T1000 (cell line): ENCODE data around the gene PAM.

Experiments
- DNase-seq: peaks from one replicate; lab custom pipeline; 2025; ENCODE audit warnings: mixed read lengths; lab: John Stamatoyannopoulos, UW

PAM gene

GRCh38 chr5:102937894-102938293 lies 182.8 kb downstream of the PAM start:
- no peak for DNase-seq

DNA sequence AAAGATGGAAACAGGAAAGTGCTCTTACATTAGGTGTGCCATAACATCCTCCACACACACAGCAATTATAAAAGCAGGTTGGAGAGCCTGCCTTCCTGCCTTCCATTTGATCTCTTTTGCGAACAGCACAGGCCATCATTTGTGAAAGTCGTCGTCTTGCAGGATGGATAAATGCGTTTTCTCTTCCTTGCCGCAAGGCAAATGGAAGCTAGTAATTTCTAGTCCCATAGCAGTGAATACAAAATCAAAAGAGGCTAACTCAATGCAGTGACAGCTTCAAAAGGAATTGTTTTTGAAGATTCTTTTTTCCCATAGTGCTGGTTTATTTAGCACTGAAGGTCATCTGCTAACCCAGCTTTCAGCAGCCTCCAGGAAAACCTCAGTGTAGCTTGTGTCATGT lies 186.0 kb downstream of the PAM start:
- no peak for DNase-seq

DNA sequence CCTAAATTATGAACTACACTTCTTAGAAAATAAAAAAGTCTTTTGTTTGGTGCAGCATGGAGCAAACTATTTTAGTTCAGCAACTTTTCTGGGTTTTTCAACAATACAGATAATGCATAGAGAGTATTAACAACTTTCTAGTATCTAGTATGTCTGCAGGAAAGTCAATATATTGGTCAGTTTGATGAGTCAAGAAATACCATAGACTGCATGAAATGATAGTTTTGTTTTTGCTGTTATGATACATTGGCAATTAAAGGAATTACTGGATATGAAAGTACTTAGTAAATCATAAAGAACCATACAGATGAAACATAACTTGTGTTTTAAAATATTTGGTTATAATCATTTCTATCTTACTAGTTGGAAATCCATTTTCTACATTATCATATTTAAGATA lies 191.3 kb downstream of the PAM start:
- no peak for DNase-seq

DNA sequence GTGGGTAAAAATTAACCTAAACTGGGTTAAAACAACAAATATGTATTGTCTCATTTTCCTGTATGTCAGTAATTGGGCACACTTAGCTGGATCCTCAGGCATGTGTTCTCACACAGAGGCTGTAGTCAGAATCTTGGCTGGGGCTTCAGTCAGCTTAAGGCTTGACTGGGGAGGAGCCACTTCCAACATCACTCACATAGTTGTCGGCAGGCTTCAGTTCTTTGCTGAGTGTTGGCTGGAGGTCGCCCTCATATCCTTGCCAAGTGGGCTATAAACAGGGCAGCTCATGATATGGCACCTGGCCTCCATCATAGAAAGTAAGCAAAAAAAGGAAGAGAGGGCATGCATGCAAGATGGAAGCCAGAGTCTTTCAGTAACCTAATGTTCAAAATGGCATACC lies 191.9 kb downstream of the PAM start:
- DNase-seq: no peak

DNA sequence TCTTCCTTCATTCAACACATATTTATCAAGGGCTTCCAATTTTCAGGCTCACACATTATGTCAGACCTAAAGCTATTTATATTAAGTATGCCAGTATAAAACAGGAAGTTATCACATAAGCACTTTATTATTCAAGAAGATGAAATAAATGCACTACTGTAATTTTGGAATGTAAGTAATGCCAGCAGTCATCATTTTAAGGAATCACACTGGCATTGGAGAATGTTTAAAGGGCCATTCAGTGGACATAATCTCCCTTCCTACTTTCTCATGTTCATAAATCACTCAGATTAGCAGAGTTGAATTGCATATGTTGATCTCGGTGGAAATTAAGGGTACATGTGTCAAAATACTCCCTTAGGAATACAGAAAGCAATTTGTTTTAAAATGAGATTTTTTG lies 200.4 kb downstream of the PAM start:
- no peak for DNase-seq

DNA sequence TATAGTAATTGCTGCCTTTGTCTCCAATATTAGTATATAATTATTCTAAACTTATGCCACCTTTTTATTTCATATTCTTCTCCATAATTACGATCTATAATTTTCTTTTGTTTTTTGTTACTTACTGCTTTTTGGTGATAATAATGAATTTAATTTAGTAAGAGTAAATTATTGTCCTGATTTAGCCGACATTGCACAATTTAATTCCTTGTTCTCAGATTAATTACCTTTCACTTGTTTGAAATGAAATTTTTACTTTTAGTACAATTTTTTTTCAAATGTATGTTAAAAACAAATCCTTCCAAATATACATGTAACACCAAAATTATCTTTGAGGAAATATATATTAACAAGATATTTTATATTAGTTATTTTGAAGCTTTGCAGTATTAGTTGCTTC lies 201.5 kb downstream of the PAM start:
- no peak for DNase-seq

- DNase-seq: no peak
Measured at GRCh38 chr5:102957141-102957540, 202.0 kb downstream of the PAM start.

DNA sequence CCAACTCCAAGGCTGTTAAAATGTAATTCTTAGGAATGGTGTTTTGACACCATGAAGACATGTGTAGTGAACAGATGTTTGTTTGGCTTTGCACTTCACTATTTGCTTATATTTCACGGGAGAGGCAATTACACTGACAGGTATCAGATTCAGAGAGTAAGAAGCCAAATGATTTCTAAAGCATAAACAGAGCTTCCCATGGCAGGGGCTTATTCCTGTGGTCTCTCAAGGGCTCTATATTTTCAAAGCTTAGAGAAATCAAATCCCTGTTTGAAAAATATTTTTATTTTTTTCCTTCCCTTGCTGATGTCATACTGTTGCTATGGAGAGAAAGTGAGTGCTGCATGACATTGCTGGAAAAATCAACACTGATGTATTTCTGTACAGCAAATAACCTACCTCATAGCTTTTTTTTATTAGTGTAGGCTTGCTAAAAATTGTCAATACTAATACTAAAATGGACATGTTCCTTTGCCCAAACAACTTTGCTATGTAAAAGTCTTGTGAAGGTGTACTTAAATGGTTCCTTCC lies 203.4 kb downstream of the PAM start:
- no peak for DNase-seq

GRCh38 chr5:102959055-102959454 lies 203.9 kb downstream of the PAM start:
- no peak for DNase-seq

- no peak for DNase-seq
Measured at GRCh38 chr5:102961671-102962070, 206.6 kb downstream of the PAM start.

GRCh38 chr5:102965653-102966052 lies 210.5 kb downstream of the PAM start:
- DNase-seq: no peak

- DNase-seq: no peak
Measured at GRCh38 chr5:102969641-102970040, 214.5 kb downstream of the PAM start.

GRCh38 chr5:102971676-102972293 lies 216.7 kb downstream of the PAM start:
- DNase-seq: no peak

DNA sequence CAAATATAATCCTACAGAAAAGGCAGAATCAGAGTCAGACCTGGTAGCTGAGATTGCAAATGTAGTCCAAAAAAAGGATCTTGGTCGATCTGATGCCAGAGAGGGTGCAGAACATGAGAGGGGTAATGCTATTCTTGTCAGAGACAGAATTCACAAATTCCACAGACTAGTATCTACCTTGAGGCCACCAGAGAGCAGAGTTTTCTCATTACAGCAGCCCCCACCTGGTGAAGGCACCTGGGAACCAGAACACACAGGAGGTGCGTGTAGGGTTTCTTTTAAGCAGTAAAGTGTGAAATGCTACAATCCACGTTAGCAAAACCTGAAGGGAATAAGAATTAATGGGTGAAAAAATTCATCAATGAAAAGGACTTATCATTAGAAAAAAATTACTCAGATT lies 219.1 kb downstream of the PAM start:
- DNase-seq: no peak

DNA sequence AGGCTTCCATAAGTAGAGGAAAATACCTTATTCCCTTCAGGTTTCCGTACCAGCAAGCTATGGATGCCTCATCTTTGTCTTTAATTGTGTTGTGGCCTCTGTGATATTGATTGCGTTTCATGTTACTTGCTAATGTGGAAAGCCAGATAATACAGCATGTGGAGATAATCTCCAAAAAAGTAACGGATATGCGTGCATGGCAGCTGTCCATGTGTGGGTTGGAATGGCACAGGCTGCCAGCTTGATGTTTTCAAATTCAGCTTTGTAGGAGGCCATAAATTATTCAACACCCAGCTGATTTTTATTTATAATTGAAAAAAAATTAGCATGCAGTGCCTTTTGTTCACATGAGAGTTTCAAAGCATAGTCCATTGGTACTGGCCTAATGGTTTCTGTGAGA lies 219.9 kb downstream of the PAM start:
- DNase-seq: no peak

DNA sequence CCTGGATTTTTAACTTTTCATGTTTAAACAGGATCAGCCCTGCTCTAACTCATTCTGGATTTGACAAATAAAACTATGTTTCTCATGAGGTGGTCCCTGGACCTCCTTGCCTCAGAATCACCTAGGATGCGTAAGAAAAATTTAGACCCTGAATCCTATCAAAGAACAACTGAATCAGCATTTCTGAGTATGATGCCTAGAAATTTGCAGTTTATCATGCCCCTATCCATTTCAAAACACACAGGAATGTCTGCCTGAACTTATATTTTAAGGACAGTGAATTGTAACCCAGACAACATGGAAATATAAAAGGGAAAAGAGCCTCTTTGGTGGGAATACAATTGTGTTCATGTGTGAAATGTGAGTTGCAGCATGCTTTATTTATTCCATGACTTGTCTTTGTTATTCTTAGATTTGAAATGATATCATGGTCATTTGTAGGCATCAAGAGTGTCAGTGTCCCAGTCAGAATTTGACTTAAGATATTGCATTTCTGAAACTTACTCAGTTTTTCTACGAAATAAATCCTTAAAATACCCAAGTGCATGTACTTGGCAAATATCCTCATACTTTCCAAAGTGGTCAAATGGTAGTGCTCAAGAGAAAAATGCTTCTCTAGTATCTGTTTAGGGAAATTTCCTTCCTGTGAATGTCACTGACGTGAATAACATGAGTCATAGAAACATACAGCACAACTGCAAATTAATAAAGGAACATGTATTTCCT lies 220.5 kb downstream of the PAM start:
- no peak for DNase-seq

- no peak for DNase-seq
Measured at GRCh38 chr5:102981957-102982635, 227.0 kb downstream of the PAM start.

DNA sequence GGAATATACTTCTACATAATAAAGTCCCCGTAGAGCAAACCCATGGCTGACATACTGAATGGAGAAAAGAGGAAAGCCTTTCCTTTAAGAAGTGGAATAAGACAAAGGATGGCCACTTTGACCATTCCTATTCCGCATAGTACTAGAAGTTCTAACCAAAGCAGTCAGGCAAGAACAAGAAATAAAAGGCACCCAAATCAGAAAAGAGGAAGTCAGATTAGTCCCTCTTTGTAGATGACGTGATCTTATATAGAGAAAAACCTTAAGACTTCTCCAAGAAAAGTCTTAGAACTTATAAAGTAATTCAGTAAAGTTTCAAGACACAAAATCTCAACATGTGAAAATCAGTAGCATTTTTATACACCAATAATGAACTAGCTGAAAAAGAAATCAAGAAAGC lies 231.0 kb downstream of the PAM start:
- no peak for DNase-seq

DNA sequence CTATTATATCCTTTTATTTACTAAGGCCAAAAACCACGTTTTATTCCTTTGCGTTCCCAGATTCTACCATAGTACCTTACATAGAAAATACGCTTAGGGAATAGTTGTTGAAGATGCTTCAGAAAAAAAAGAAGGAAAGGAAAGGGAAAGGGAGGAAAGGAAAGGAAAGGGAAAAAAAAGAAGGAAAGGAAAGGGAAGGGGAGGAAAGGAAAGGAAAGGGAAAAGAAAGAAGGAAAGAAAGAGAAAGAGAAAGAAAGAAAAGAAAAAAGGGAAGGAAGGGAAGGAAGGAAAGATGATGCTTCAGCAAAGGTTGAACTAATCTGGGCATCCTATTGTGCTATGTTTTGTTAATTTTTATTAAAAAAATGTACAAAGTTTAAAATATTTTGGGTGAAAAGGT lies 233.4 kb downstream of the PAM start:
- DNase-seq: no peak

GRCh38 chr5:102991802-102992201 lies 236.7 kb downstream of the PAM start:
- no peak for DNase-seq

GRCh38 chr5:102996011-102996575 lies 241.0 kb downstream of the PAM start:
- DNase-seq: no peak

DNA sequence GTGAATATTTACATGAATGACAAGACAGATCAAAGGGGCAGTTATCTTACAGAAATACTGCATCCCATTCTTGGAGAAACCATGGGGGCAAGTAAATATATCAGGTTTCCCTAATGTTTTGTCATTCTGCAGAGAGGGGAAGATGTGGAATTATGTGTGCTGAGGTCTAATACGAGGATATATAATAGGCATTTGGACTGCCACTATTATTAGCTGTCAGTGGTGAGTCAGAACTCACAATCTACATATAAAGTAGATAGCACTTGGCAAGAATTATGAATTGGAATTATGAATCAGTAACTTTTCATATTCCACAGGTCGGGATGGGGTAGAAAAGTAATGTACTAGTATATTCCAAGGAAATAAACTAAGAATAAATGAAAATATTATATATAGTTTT lies 243.1 kb downstream of the PAM start:
- no peak for DNase-seq

DNA sequence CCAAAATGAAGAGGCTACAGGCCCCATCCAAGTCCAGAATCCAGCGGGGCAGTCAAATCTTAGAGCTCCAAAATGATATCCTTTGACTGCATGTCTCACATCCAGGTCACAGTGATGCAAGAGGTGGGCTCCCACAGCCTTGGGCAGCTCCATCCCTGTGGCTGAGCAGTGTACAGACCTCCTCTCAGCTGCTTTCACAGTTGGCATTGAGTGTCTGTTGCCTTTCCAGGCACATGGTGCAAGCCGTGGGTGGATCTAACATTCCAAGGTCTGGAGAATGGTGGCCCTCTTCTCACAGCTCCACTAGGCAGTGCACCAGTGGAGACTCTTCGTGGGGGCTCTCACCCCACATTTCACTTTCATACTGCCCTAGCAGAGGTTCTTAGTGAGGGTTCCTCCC lies 244.1 kb downstream of the PAM start:
- DNase-seq: no peak
